GM18511 (cell line): ENCODE measurements around the gene TXNRD1.
"Not testable (repeated sequence)": the region's sequence is repeated elsewhere in the genome, so short reads cannot be mapped to it uniquely, and the experiment has no call there.

ENCODE experiments used
- ATAC-seq: cut with Tn5 transposase; IDR thresholded peaks from one replicate; pipeline ENCODE4 v1.9.1; 2021; ENCODE audit warnings: mild to moderate bottlenecking, moderate library complexity; ENCODE audit not compliant: unreplicated experiment

The TXNRD1 gene

GRCh38 chr12:104279164-104279563 lies 63.6 kb downstream of the TXNRD1 start:
- ATAC-seq, result no peak

DNA sequence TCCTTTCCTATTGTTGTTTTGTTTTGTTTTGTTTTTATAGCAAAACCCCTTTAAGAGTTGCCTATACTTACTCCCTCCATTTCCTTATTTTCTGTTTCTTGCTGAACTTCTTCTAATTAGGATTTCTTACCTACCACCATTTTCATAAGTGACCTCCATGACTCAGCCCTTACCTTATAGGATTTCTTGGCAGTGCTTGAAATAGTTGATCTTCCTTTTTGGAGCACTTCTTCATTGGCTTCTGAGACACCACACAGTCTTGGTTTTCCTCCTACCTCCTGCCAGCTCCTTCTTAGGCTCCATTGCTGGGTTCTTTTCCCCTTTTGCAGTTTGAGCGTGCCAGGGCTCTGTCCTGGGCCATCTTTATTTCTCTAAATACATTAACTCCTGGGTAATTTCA lies 64.5 kb downstream of the TXNRD1 start:
- ATAC-seq, result no peak

GRCh38 chr12:104280717-104281458 lies 65.3 kb downstream of the TXNRD1 start:
- ATAC-seq, result no peak

- ATAC-seq, result no peak
Observed at GRCh38 chr12:104281636-104282035, 66.1 kb downstream of the TXNRD1 start.

DNA sequence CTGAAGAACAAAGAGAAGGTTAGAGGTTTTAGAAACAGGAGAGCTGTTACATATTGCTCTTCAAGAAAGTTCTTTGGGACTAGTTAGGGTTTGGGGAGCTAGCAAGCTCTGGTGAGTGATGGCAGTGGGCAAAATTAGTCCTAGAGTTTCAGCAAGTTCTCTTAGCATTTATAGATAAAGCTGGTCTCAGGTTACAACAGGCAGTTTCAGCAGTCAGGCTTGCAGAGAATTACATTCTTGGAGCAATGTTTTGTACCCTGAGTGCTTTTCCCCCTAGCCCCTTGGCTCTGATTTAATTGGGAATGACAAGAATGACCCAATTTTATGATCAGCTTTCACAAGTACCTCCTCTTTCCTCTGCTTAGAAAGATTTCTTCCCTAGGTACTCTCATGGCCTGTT lies 66.5 kb downstream of the TXNRD1 start:
- ATAC-seq, result no peak

DNA sequence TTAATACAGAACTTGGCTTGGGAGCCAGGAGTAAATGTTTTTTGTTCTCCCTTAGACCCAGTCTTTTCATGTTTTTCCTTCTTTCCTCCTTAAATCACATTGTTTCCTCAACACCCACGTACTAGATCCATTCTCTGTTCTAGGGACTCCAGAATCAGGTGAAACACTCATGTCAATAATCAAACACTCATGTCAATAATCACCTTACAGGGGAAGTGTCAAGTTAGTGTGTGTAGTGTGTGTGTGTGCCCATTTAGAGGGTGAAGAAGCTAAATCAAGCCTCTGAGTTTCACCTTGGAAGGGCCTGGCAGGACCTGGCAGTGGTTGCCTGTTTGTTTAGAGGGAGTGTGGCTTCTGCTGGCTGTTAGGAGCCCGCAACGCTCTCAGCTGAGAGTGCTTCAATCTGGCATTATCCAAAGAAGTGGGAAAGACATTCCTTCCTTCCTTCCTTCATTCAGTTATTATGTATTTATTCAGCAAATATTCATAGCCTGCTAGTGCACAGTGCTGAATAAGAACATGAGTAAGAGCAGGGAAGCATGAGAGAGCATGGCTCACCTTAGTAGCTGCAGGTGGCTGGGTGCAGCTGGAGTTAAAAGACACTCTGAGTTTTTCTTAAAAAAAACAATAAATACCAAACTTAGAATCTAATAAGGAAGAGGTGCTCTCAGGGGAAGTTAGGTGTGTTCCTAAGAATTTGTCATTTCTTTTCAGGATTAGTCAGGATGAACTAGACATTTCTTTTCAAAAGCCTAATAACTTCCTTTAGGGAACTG lies 70.3 kb downstream of the TXNRD1 start:
- no peak for ATAC-seq

- ATAC-seq, result peak; percentile 89
Observed at GRCh38 chr12:104286516-104287482, 71.2 kb downstream of the TXNRD1 start.

GRCh38 chr12:104288635-104289274 lies 73.2 kb downstream of the TXNRD1 start:
- peak; percentile 57 for ATAC-seq

DNA sequence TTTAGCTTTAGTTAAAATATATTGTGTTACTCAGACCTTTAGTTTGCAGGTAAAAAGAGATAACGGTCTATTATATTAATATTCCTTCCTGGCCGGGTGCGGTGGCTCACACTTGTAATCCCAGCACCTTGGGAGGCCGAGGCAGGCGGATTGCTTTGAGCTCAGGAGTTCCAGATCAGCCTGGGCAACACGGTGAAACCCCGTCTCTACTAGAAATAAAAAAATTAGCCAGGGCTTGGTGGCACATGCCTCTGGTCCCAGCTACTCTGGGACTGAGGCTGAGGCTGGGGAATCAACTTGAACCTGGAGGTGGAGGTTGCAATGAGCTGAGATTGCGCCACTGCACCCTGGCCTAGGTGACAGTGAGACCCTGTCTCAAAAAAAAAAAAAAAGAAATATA lies 74.7 kb downstream of the TXNRD1 start:
- no peak for ATAC-seq

DNA sequence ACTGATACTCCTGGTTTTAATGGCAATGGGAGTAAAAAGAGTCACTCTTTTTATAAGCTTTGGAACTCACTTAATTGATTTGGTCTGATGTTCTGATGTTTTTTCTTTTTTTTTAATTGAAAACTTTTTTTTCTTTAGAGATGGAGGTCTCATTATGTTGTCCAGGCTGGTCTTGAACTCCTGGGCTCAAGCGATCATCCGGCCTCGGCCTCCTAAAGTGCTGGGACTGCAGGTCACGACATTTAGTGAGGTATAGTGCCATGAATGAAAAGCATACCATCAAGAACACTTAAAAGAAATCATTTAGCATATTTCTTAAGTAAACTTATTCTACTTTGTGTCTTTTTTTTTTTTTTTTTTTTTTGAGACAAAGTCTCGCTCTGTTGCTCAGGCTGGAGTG lies 75.3 kb downstream of the TXNRD1 start:
- ATAC-seq, result no peak

- ATAC-seq, result no peak
Observed at GRCh38 chr12:104291867-104292524, 76.4 kb downstream of the TXNRD1 start.

DNA sequence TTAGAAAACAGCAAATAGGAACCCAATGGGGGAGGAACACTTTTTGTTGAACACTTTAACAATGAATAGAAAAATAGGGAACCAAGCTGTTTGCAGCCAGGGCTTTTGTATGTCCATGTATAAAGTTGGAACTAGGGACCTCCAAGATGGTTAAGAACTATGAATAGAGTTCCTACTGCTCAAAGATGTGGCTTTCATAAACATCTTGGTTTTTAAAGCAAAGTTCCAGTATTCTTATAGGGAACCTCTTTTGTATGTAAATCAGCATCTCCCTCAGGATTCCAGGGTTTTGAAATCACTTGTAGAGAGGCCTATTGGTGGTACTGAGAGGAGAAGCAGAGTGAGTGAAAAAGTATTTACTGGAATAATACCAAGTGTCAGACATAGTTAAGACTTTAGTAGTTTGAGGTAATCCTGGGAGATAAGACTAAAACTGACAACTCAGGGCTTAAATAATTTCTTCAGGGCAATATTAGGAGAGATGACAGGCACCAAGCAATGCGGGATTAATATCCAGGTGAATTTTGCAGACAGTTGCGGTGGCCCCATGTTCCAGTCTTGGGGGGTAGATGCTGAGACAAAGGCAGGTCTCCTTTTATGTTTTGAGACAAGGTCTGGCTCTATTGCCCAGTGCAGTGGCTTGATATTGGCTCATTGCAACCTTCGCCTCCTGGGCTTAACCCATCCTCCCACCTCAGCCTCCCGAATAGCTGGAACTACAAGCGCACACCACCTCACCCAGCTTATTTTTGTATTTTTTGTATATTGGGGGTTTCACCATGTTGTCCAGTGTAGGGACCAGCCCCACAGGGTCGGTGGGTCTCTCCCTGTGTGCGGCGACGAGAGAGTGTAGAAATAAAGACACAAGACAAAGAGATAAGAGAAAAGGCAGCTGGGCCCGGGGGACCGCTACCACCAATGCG lies 77.6 kb downstream of the TXNRD1 start:
- no peak for ATAC-seq

- ATAC-seq, result not testable (repeated sequence)
Observed at GRCh38 chr12:104294158-104294859, 78.7 kb downstream of the TXNRD1 start.

GRCh38 chr12:104294927-104295668 lies 79.5 kb downstream of the TXNRD1 start:
- ATAC-seq, result no peak

DNA sequence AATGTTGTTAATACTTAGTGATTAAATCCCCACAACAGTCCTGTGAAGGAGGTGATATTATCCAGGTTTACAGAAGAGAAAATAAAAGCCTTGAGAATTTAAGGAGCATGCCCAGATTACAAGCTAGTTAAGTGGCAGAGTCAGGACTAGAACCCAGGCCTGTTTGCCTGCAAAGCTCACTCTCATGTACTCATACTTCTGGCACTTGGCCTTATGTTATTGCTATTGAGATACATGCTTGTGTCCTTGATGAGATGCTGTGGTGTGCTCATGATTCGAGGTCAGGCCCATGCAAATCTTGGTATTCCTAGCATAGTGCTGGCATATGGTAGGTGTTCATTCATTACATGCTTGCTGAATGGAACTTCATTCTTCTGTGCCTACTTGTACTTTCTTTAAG lies 80.4 kb downstream of the TXNRD1 start:
- ATAC-seq, result no peak

DNA sequence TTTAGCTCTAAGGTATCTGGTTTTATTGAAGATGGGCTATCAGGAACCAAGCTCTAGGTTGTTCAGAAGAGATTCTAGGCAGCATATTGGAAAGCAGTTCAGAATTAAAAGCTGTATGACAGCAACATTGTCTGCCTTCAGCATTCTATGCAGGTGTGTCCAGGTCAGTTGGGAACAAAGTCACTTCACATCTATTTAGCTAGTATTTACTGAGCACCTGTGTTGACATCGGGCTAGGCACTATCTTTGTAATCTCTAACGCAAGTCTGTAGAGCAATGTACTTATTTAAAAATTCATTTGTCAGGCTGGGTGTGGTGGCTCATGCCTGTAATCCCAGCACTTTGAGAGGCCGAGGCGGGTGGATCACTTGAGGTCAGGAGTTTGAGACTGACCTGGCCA lies 81.1 kb downstream of the TXNRD1 start:
- no peak for ATAC-seq

DNA sequence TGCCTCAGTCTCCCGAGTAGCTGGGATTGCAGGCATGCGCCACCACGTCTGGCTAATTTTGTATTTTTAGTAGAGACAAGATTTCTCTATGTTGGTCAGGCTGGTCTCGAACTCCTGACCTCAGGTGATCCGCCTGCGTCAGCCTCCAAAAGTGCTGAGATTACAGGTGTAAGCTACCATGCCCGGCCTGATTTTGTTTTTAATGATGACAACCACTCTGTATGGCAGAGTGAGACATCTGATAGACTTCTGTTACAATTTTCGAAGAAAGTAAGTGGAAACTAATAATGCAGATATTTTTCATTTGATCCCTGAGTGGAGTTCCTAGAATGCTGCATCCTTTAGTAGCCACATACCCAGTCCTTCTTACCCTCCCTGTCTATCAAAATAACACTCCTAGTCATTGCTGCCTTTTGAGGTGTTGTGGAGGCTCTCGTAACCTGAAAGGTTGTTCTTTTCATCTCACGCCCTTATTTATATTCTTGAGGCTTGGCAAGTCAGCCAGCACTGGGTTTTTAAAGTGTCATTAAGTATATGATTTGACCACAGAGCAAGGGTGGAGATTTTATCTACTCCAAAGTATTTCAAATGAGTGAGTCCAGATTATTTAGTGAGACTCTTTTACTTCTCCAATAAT lies 82.0 kb downstream of the TXNRD1 start:
- ATAC-seq, result no peak
